ENCODE results near the gene GPSM1.

The GPSM1 gene

DNA sequence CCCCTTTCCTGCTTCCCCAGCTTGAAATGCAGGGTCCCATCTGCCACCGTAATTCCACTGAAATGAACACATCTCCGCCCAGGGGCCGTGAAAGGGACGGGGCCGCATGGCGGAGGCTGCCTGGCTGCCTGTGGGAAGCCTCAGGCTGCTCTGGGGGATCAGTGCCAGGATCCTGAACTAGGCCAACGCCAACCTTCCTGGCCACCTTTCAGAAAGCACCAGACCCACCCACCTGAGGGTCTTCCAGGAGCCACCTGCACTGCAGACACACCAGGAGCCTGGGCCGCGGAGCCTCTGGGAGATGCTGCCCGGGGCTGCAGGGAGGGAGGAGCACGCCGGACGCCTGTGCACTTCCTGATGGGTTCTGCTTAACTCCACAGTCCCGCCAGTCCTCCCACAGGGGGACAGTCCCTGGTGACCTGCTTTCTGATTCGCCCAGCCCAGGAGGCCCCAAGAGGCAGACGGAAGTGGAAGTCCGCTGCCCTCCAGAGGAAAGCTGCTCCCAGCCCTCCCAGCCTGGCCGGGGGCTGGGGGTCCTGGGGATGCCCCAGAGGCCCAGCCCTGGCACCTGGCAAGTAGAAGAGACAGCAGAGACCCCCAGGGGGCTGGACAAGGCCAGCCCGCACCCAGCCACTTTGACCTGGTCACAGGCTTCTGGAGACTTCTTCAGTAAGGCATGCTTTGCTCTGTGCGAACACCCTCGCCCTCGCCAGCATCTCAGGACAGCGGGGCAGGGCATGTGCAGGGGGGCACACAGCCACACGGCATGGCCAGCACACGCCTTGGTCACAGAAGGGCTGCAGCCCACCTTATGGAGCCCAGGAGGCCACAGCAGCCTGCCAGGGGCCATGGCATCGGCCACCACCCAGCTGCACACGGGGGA lies 46.2 kb downstream of the GPSM1 start, which contains the start of gene CARD9:
Gene CARD9 (minus strand): TSS at position 370 of the 883 bp plus-strand sequence. CDS start 1,591 bp downstream, outside the sequence.
- peaks cover 32 to 48% of the 10 kb centered on the region in 2 donors for H3K36me3 Mint-ChIP-seq
- ATAC-seq (replicated peaks): peak; percentile 74 to 81
- DNase-seq: no peak
- H3K4me3 Mint-ChIP-seq: peak within 1 kb of the TSS; percentile 87 to 89
- peak within 1 kb of the TSS; percentile 82 for H3K27ac Mint-ChIP-seq
- no peaks in the 10 kb centered on the region for H3K27me3 Mint-ChIP-seq
- no peaks in the 10 kb centered on the region for H3K9me3 Mint-ChIP-seq
- peaks cover 11 to 29% of the 10 kb centered on the region in 2 donors for H3K4me1 Mint-ChIP-seq

DNA sequence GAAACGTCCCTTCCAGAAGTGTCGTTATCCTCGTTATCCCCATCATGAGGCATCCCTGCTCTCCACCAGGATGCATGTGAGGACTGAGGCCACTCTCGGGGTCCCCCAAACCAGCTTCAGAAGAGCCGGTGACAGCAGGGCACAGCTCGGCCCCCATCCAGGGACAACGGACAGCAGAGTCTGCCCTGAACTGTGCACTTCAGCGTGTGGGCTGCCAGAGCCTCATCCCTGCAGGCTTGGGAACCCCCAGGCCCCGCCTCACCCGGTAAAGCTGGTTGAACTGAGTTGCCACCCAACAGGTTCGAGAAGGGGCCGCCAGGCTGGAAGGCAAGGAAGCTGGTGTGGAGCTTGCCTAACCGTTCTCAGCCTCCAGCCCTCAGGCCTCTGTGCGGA lies 46.8 kb downstream of the GPSM1 start:
- no peaks in the 10 kb centered on the region for H3K9me3 Mint-ChIP-seq
- no peak overlapping the region for H3K27ac Mint-ChIP-seq
- H3K4me1 Mint-ChIP-seq: peaks cover 11 to 29% of the 10 kb centered on the region in 2 donors
- ATAC-seq (replicated peaks) (no peak), DNase-seq (no peak)
- H3K36me3 Mint-ChIP-seq: peaks cover 31 to 51% of the 10 kb centered on the region in 2 donors
- H3K4me3 Mint-ChIP-seq: peak overlapping the region; percentile 50 to 89
- H3K27me3 Mint-ChIP-seq: no peaks in the 10 kb centered on the region

DNA sequence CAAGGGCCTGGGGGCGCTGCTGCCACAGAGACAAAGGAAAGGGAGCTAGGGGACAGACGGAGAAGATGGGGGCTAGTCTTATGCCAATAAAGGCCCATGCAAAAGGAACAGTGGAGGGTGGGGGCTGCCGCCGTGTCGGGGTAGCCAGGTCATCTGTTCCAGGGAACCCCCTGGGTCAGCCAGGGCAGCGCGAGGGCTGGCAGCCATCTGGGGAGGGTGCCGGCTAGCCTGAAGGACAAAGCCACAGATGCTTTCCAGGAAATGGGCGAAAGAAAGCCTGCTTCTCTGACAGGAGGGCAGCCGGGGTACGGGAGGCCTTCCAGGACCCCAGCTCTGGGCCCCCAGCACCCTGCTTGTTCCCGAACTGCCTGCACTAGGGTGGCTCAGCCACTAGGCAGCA lies 47.8 kb downstream of the GPSM1 start:
- Mint-ChIP-seq H3K36me3 (peaks cover 29 to 44% of the 10 kb centered on the region in 2 donors), H3K27ac (peak overlapping the region; percentile 73), H3K4me1 (peaks cover 11 to 29% of the 10 kb centered on the region in 2 donors), H3K9me3 (no peaks in the 10 kb centered on the region), H3K4me3 (no peak overlapping the region), H3K27me3 (no peaks in the 10 kb centered on the region)
- DNase-seq (no peak), ATAC-seq (replicated peaks) (no peak)

DNA sequence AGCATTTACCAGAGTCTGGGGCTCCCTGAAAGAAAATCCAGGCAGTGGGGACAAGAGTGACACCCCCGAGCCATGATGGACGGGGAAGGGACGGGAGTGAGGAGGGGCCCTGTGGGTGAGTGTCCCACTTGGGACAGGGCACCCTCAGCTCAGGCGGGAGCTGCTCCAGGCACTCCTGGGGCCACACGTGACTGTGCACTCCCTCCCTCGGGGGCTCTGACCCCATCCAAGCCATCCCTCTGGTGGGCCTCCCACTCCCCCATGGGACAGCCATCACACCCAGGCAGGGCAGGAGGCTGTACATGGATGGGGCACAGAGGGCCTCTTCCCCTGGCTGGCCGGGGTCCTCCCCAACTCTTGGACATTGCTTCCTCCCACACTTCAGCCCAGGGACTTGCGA lies 49.1 kb downstream of the GPSM1 start:
- DNase-seq: no peak
- Mint-ChIP-seq H3K27ac (peak overlapping the region; percentile 42), H3K9me3 (no peaks in the 10 kb centered on the region), H3K27me3 (no peaks in the 10 kb centered on the region), H3K4me3 (no peak overlapping the region), H3K4me1 (peaks cover 11 to 29% of the 10 kb centered on the region in 2 donors), H3K36me3 (peaks cover 24 to 40% of the 10 kb centered on the region in 2 donors)
- ATAC-seq (replicated peaks): no peak

DNA sequence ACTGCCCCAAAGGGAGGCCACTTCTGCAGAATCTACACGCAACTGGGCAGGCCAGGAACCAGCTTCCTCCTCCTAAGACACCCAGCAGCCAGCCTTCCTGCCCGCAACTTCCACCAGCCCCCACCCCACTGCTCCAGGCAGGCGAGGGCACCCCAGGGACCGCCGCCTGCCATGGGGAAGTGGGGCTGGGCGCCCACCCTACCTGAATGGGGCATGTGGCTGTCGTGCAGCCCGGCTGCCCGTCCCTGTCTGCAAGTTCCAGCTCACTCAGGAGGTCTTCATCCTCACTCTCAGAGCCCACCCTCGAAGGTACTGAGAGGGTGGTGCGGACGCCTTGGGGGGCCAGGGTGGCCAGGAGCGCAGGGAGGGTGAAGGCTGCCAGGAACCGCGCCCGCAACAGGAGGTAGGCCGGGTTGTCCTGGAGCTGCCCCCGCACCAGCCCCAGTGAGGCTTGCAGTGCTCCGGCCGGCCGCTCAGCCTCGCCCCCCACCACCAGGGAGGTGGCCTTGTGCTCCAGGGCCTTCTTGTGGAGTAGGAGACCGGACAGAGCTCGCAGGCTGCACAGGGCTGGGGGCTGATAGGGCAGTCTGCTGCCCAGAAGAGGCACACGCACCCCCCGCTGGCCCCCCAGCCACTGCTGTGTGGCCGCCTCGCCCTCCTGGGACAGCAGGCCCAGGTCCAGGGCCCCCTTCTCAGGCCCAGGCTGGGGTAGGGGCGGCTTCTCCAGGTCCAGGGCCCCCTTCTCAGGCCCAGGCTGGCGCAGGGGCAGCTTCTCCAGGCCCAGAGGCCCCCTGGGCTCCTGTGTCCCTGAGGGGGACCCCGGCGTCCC lies 50.2 kb downstream of the GPSM1 start:
- no peaks in the 10 kb centered on the region for H3K27me3 Mint-ChIP-seq
- peak overlapping the region in 1 of 2 donors; percentile 11 for H3K4me3 Mint-ChIP-seq
- H3K27ac Mint-ChIP-seq: no peak overlapping the region
- H3K9me3 Mint-ChIP-seq: no peaks in the 10 kb centered on the region
- H3K36me3 Mint-ChIP-seq: peaks cover 27 to 43% of the 10 kb centered on the region in 2 donors
- ATAC-seq (replicated peaks): no peak
- DNase-seq: no peak
- H3K4me1 Mint-ChIP-seq: peaks cover 5 to 23% of the 10 kb centered on the region in 2 donors

DNA sequence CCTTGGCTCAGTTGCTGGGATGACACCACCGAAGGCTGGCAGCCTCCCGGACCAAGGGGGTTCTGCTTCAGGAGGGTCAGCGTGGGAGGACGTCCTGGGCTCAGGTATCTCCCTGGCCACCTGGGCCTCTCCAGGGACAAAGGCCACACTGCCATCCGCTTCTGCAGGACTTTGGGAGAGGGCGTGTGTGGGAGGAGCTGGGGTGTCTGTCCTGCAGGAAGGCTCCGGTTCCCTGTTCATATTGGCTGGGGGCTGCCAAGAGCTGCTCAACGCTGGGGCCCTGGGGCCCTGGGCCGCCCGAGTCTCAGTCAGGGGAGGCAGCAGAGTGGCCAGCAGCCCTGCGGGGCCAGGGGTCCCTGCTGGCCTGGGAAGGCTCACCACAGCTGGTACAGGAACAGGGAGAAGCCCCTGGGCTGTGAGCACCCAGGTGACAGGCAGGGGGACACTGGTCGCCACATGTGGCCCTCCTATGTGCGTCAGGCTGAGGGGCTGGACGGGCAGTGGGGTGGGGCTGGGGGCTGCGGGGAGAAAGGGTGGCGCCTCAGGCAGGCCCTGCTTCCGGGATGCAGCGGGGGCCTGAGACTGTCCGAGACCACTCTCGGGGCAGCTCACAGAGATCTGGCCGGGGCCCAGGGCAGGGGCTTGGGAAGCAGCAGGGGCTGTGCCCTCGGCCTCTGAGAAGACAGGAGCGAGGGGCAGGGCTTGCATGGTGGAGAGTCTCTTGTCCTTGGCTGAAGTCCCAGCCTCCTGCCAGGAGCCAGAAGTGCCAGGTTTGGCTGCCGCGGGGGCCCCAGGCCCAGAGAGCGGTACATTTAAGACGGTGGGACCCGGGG lies 51.0 kb downstream of the GPSM1 start:
- no peaks in the 10 kb centered on the region for H3K27me3 Mint-ChIP-seq
- no peak overlapping the region for H3K4me3 Mint-ChIP-seq
- H3K36me3 Mint-ChIP-seq: peaks cover 29 to 44% of the 10 kb centered on the region in 2 donors
- H3K27ac Mint-ChIP-seq: no peak overlapping the region
- no peak for ATAC-seq (replicated peaks)
- no peaks in the 10 kb centered on the region for H3K9me3 Mint-ChIP-seq
- H3K4me1 Mint-ChIP-seq: peaks cover 0 to 15% of the 10 kb centered on the region in 2 donors
- DNase-seq: no peak

DNA sequence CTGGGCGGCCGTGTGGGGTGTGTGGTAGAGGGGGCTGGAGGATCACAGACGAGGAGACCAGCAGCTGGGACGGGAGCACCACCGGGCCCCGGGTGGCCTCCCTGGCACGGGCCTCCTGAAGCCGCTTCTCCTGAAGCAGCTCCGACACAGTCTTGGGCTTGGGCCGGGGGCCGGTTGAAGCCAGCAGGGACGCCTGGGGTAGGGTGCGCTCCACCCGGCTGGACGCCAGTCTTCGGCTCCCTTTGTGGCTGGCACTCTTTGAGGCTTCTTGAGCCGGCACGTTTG lies 51.6 kb downstream of the GPSM1 start:
- Mint-ChIP-seq H3K9me3 (no peaks in the 10 kb centered on the region), H3K4me1 (peaks cover 0 to 9% of the 10 kb centered on the region in 2 donors), H3K27me3 (no peaks in the 10 kb centered on the region), H3K27ac (no peak overlapping the region), H3K4me3 (no peak overlapping the region), H3K36me3 (peaks cover 34 to 49% of the 10 kb centered on the region in 2 donors)
- ATAC-seq (replicated peaks) (no peak), DNase-seq (no peak)

DNA sequence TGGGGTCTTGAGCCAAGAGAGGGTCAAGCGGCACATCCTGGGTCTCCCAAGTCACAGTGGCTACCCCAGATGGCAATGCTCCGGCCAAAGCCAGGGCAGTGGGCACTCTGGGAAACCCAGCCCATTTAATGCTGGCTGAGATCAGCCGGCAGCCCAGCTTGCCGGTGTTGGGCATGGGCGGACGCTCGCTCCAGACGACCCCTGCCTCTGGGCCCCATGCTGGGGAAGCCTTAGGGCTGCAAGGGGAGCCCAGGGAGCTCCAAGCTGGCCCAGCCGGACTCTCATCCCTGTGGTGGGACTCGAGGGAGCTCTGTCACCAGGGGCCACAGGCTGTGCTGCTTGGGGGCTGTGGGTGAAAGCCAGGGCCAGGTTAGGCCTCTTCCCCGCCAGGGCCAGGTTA lies 52.1 kb downstream of the GPSM1 start:
- H3K4me3 Mint-ChIP-seq: no peak overlapping the region
- ATAC-seq (replicated peaks): no peak
- H3K9me3 Mint-ChIP-seq: no peaks in the 10 kb centered on the region
- peaks cover 0 to 8% of the 10 kb centered on the region in 2 donors for H3K4me1 Mint-ChIP-seq
- no peak for DNase-seq
- H3K27ac Mint-ChIP-seq: peak overlapping the region; percentile 3
- no peaks in the 10 kb centered on the region for H3K27me3 Mint-ChIP-seq
- peaks cover 37 to 51% of the 10 kb centered on the region in 2 donors for H3K36me3 Mint-ChIP-seq

DNA sequence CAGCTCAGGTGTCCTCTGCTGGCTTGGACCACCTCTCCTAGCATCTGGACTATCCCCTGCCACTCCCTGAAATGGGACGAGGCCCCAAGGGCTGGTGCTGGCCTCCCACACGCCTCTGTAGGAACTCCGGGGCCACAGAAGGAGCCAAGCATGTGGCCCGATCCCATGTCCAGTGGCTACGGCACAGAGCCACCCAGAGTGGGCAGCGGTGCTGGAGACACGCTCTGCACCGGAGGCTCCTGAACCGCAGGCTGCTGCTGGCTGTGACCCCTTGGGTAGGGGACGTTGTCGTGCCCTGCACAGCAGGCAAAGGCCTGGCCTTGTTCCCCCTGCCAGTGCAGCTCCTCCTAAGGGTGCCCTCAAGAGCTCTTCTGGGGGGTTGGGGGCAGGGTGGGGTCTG lies 52.6 kb downstream of the GPSM1 start:
- Mint-ChIP-seq H3K4me3 (no peak overlapping the region), H3K27ac (peak overlapping the region; percentile 3), H3K9me3 (no peaks in the 10 kb centered on the region), H3K4me1 (peaks cover 0 to 8% of the 10 kb centered on the region in 2 donors), H3K27me3 (no peaks in the 10 kb centered on the region), H3K36me3 (peaks cover 39 to 51% of the 10 kb centered on the region in 2 donors)
- no peak for ATAC-seq (replicated peaks)
- no peak for DNase-seq

DNA sequence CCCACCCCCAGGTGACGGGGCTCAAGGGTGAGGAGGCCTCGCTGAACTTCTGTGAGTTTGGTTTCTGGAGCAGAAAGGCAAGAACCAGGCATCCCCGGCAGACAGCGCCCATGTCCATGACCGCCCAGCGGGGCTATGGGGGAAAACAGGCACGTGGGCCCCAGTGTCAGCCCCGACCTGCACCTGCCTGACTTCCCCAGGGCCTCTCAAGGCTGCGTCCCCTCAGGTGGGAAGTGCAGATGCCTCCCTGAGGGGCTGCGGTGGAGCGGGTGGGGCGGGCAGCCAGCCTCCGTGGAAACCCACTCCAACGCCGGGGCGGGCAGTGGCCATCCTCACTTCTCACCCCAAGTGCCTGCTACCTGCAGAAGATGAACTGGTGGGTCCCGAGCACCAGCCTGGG lies 53.0 kb downstream of the GPSM1 start:
- Mint-ChIP-seq H3K4me3 (no peak overlapping the region), H3K27ac (no peak overlapping the region), H3K27me3 (no peaks in the 10 kb centered on the region), H3K9me3 (no peaks in the 10 kb centered on the region), H3K36me3 (peaks cover 39 to 54% of the 10 kb centered on the region in 2 donors), H3K4me1 (peaks cover 0 to 8% of the 10 kb centered on the region in 2 donors)
- no peak for DNase-seq
- ATAC-seq (replicated peaks): no peak

DNA sequence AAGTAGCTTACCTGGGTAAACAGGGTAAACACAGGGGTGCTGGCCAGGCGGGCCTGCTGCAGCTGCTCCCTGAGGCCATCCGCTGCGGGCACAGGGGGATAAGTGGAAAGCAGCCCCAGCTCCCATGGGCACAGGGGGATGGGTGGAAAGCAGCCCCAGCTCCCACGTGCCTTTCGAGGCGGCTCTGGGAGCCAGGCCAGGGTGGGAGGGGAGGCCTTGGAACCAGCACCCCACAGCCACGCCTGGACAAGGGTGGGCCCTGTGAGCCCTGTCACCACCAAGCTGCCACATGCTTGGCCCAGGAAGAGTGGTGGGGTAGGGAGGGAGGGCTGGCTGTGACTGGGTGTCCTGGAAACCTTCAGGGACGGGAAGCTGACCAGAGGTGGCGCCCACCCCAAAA lies 54.0 kb downstream of the GPSM1 start:
- ATAC-seq (replicated peaks): no peak
- Mint-ChIP-seq H3K27me3 (no peaks in the 10 kb centered on the region), H3K27ac (no peak overlapping the region), H3K4me1 (peaks cover 0 to 8% of the 10 kb centered on the region in 2 donors), H3K4me3 (no peak overlapping the region), H3K36me3 (peaks cover 42 to 54% of the 10 kb centered on the region in 2 donors), H3K9me3 (no peaks in the 10 kb centered on the region)
- no peak for DNase-seq

DNA sequence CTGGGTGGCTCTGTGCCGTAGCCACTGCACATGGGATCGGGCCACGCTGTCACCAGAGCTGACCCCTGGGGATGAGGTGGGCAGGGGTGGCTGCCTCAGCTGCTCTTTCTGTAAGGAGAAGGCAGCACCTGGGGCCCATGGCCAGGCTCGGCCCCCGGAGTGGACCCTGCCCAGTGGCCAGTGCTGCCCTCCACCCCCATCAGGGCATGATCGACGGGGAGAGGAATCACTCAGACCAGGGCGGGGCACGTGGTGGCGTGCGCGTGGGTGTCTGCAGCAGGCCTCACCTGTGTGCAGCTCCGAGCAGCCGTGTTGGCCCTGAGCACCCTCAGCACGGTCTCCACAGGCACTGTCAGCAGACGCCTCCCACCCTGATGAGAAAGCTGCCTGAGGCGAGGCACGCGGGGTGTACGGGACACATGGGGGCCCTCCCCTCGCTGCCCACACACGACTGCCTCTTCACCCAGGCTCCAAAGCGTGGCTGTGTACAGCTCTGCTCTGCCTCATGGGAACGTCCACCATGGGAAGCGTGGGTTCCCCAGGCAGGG lies 54.7 kb downstream of the GPSM1 start:
- peaks cover 41 to 53% of the 10 kb centered on the region in 2 donors for H3K36me3 Mint-ChIP-seq
- H3K27me3 Mint-ChIP-seq: no peaks in the 10 kb centered on the region
- no peak overlapping the region for H3K4me3 Mint-ChIP-seq
- H3K4me1 Mint-ChIP-seq: peaks cover 0 to 5% of the 10 kb centered on the region in 2 donors
- no peaks in the 10 kb centered on the region for H3K9me3 Mint-ChIP-seq
- no peak for ATAC-seq (replicated peaks)
- no peak for DNase-seq
- no peak overlapping the region for H3K27ac Mint-ChIP-seq

DNA sequence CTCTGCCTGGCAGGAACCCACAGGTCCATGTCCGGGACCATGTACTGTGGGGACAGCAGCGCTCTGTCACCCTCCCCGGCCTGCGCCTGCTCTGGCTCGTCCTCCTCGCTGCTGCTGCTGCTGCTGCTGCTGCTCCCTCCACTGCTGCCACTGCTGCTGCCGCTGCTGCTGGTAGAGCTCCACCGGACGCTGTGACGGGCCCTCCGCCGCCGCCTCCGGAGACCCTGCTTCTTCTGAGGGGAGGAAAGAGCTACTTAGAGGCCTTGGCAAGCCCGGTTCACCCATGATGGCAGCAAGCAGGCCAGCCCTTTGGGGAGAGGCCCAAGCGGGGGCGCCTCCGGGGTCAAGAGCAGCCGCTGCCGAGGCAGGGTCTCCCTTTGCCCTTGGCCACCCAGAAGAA lies 56.1 kb downstream of the GPSM1 start:
- Mint-ChIP-seq H3K4me3 (no peak overlapping the region), H3K27me3 (no peaks in the 10 kb centered on the region), H3K4me1 (peaks cover 0 to 1% of the 10 kb centered on the region in 2 donors), H3K9me3 (no peaks in the 10 kb centered on the region), H3K27ac (peak overlapping the region; percentile 75), H3K36me3 (peaks cover 46 to 56% of the 10 kb centered on the region in 2 donors)
- no peak for ATAC-seq (replicated peaks)
- DNase-seq: no peak

DNA sequence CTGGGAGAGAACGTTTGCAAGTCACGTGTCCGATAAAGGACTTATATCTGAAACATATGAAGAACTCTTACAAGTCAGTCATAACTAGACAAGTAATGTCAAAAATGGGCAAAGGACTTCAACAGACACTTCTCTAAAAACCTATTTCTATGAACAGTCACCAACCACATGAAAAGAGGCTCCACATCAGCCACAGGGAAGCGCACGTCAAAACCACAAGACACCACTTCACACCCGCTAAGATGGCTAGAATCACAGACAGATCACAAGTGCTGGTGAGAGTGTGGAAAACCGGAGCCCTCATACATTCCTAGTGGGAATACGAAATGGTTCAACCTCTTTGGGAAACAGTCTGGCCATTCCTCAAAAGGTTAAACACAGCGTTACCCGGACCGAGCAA lies 57.7 kb downstream of the GPSM1 start:
- peaks cover 60 to 69% of the 10 kb centered on the region in 2 donors for H3K36me3 Mint-ChIP-seq
- DNase-seq (no peak), ATAC-seq (replicated peaks) (no peak)
- H3K4me3 Mint-ChIP-seq: no peak overlapping the region
- H3K27me3 Mint-ChIP-seq: no peaks in the 10 kb centered on the region
- peaks cover 0 to 1% of the 10 kb centered on the region in 2 donors for H3K4me1 Mint-ChIP-seq
- H3K27ac Mint-ChIP-seq: no peak overlapping the region
- H3K9me3 Mint-ChIP-seq: no peaks in the 10 kb centered on the region
